SU-DHL-6 (cell line): ENCODE data around the gene TBL2.

Source experiments
- H2AFZ ChIP-seq: fragments of 200-600 bp; sonication (generic); 2 replicates; pipeline ENCODE4 v1.6.1; 2014; ENCODE audit warnings: low read depth, mild to moderate bottlenecking, moderate library complexity, mixed read lengths, antibody characterized with exemption, low read length; ENCODE audit not compliant: severe bottlenecking
- H3F3A ChIP-seq: fragments of 200-600 bp; shearing (Covaris generic); 2 replicates; pipeline ENCODE4 v1.6.0; 2016; ENCODE audit warnings: antibody characterized with exemption, mild to moderate bottlenecking; ENCODE audit not compliant: insufficient read depth
- H3K27ac ChIP-seq: fragments of 200-600 bp; sonication (generic); 2 replicates; pipeline ENCODE4 v1.5.1; 2016; ENCODE audit warnings: low read depth, mild to moderate bottlenecking, low read length, moderate library complexity, mixed read lengths
- H3K27me3 ChIP-seq: fragments of 200-600 bp; sonication (generic), shearing (Covaris generic); 2 replicates; pipeline ENCODE4 v1.6.0; 2014; ENCODE audit warnings: mild to moderate bottlenecking, low read length
- H3K36me3 ChIP-seq: fragments of 200-600 bp; sonication (generic); 2 replicates; pipeline ENCODE4 v1.6.1; 2014; ENCODE audit warnings: mild to moderate bottlenecking, low read length, mixed read lengths
- H3K4me2 ChIP-seq: fragments of 300-600, 200-600 bp; shearing (Covaris generic), sonication (generic); 2 replicates; pipeline ENCODE4 v1.6.0; 2014; ENCODE audit warnings: low read length, low read depth, mild to moderate bottlenecking; ENCODE audit not compliant: poor library complexity, severe bottlenecking
- H3K4me3 ChIP-seq: fragments of 200-600 bp; sonication (generic); 2 replicates; pipeline ENCODE4 v1.5.1; 2014; ENCODE audit warnings: antibody characterized with exemption, low read length, mild to moderate bottlenecking, mixed read lengths; ENCODE audit not compliant: insufficient read depth, poor library complexity, severe bottlenecking
- H3K79me2 ChIP-seq: fragments of 200-600 bp; sonication (generic); 2 replicates; pipeline ENCODE4 v1.6.1; 2014; ENCODE audit warnings: mild to moderate bottlenecking, low read length, moderate library complexity; ENCODE audit not compliant: insufficient read depth
- H3K9ac ChIP-seq: fragments of 200-600 bp; sonication (generic); 2 replicates; pipeline ENCODE4 v1.7.0; 2014; ENCODE audit warnings: mild to moderate bottlenecking, low read length
- H3K9me2 ChIP-seq: fragments of 200-600 bp; sonication (generic); replicated peaks from 2 replicates; pipeline ENCODE4 v1.6.1; 2014; ENCODE audit warnings: low read length; ENCODE audit not compliant: insufficient read depth
- H3K9me3 ChIP-seq: fragments of 200-600 bp; sonication (generic); 2 replicates; pipeline ENCODE4 v1.6.1; 2014; ENCODE audit warnings: low read length, mixed read lengths; ENCODE audit not compliant: insufficient read depth
- H4K20me1 ChIP-seq: fragments of 200-600 bp; sonication (generic); 2 replicates; pipeline ENCODE4 v1.6.1; 2014; ENCODE audit warnings: low read depth, mild to moderate bottlenecking, antibody characterized with exemption, low read length, moderate library complexity, mixed read lengths
- EZH2phosphoT487 ChIP-seq: fragments of 200-600 bp; sonication (generic), shearing (Covaris generic); conservative IDR thresholded peaks from 2 replicates; pipeline ENCODE4 v1.6.1; 2018; ENCODE audit warnings: mild to moderate bottlenecking, antibody characterized with exemption, low read length, moderate library complexity, mixed read lengths
- TF ChIP-seq, protein P1 (sequence below): fragments of 200-600 bp; sonication (generic); IDR thresholded peaks from one replicate; pipeline ENCODE4 v1.5.1; 2017; ENCODE audit warnings: antibody characterized with exemption, mild to moderate bottlenecking, low read length, moderate library complexity; ENCODE audit not compliant: insufficient read depth, poor library complexity, severe bottlenecking

TBL2 gene

DNA sequence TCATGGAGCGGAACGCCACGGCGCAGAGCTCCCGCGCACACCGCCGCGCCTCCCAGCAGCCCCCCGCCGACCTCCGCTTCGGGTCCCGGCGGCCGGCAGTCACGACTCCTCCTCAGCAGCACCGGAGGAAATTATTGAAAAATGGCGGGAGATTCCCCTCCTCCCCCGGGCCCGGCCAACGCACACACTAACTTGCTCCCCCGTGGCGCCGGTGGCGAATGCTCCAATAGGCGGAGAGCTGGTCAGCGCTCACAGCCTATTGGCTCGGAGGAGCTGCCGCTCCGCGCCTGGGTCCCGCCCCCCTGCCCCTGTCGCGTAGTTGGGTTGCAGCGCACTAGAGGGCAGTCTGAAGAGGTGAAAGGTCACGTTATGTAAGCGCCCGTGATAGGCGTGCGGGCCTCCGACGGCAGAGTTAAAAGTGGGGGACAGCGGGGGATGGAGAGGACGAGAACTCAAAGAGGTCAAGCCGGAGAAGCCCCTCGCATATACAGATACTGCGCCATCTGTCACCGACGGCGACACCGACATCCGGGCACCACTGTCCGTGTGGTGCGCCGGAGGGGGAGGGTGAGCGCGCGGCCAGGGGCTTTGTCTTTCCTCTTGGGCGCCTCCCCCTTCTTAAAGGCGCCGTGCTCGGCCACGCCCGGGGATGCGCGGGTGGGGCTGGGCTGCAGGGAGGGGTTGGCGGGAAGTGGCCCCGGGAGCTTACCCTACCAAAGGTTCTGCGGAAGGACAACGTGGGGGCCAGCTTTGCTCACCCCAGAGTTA lies 56.1 kb downstream of the TBL2 start, which contains the start of gene BAZ1B:
Gene BAZ1B (minus strand): TSS at position 189 of the 768 bp plus-strand sequence. CDS start 360 bp downstream, outside the sequence.
- peak within 1 kb of the TSS; percentile 72 for H3K4me3 ChIP-seq
- H4K20me1 ChIP-seq, result peaks cover 22% of the 10 kb centered on the region
- no peak for TF ChIP-seq EZH2phosphoT487
- TF ChIP-seq, protein P1, sequence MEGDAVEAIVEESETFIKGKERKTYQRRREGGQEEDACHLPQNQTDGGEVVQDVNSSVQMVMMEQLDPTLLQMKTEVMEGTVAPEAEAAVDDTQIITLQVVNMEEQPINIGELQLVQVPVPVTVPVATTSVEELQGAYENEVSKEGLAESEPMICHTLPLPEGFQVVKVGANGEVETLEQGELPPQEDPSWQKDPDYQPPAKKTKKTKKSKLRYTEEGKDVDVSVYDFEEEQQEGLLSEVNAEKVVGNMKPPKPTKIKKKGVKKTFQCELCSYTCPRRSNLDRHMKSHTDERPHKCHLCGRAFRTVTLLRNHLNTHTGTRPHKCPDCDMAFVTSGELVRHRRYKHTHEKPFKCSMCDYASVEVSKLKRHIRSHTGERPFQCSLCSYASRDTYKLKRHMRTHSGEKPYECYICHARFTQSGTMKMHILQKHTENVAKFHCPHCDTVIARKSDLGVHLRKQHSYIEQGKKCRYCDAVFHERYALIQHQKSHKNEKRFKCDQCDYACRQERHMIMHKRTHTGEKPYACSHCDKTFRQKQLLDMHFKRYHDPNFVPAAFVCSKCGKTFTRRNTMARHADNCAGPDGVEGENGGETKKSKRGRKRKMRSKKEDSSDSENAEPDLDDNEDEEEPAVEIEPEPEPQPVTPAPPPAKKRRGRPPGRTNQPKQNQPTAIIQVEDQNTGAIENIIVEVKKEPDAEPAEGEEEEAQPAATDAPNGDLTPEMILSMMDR, result no peak
- peak within 1 kb of the TSS; percentile 99 for H3K9ac ChIP-seq
- H3K79me2 ChIP-seq, result peaks cover 50% of the 10 kb centered on the region
- no peaks in the 10 kb centered on the region for H3K9me2 ChIP-seq
- H3K27me3 ChIP-seq, result no peaks in the 10 kb centered on the region
- peaks cover 19% of the 10 kb centered on the region for H3K36me3 ChIP-seq
- no peaks in the 10 kb centered on the region for H3K9me3 ChIP-seq
- H3K4me2 ChIP-seq, result peak within 1 kb of the TSS; percentile 92
- peaks cover 36% of the 10 kb centered on the region for H3F3A ChIP-seq
- peak within 1 kb of the TSS; percentile 81 for H3K27ac ChIP-seq
- peak within 1 kb of the TSS; percentile 29 for H2AFZ ChIP-seq

DNA sequence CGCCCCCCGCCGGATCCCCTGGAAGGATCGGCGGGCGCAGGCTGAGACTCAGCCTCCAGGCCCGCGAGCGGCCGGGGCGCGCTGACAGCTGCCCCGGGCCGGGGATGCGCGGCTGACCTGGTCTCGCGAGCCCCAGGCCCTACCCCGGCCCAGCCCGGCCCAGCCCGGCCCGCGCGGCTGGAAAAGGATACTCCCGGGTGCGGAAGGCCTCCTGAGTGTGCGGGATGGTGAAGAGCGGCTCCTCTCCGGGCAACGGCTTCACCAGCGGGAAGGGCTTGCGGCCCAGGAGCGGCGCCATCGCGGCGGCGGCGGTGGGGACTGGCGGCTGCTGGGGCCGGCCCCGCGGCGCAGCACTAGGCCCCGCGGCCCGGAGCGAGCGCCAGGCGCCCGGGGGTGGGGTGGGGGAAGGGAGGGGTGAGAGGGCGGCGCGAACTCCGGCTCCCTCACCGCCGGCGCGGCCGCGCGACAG lies 56.7 kb downstream of the TBL2 start:
- Histone ChIP-seq H3K79me2 (peaks cover 56% of the 10 kb centered on the region), H3K36me3 (peaks cover 22% of the 10 kb centered on the region), H3K27ac (peak overlapping the region; percentile 81), H2AFZ (no peak overlapping the region), H3K27me3 (no peaks in the 10 kb centered on the region), H3F3A (peaks cover 31% of the 10 kb centered on the region), H4K20me1 (peaks cover 22% of the 10 kb centered on the region), H3K4me2 (peak overlapping the region; percentile 92), H3K9me3 (no peaks in the 10 kb centered on the region), H3K9me2 (no peaks in the 10 kb centered on the region), H3K4me3 (peak overlapping the region; percentile 72), H3K9ac (peak overlapping the region; percentile 99)
- TF ChIP-seq, protein P1, result no peak
- TF ChIP-seq EZH2phosphoT487, result no peak

DNA sequence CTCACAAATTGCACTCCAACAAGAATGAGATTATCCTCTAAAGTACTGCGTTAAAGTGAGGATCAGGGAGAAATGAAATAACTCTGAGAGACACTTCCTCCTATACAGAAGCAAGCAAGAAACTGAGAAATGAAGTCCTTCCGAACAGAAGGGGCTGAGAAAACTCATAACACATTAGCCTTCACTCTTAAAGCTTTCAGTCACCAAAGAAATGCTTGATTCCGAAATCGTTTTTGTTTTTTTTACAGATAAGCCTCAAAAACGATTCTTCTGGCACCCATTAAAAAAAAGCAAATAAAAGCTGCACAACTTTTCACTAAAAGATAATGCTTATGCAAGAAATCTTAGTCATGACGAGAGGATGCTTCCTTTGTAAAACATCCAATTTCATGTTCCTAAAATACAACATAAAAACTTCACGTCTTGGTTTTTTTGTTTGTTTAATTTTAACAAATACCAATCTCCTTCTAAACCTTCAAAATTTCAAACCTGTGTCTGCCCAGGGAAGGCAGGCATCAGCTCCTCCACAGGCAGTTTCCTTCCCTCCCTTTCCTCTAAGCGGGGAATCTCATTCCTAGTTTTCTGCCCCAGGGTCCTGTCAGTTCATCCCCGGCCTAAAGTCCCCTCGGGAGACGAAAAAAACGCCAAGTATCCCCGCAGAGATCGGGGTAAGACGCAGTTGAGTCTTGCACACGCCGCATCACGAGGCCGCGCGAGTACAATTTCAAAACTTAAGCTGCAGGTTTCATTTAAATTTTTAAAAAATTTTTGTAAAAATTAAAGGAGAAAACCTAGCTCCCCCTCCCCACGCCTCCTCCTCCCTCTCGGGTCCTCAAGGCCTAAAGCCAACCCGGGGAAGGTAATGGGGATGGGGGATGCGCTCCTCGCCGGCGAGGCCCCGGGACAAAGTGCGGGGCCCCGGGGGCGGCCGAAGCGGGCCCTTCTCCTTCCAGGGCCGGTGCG lies 57.4 kb downstream of the TBL2 start:
- Histone ChIP-seq H3K9me2 (no peaks in the 10 kb centered on the region), H3K4me2 (peak overlapping the region; percentile 92), H3K27ac (peak overlapping the region; percentile 81), H3K9ac (peak overlapping the region; percentile 99), H3K9me3 (no peaks in the 10 kb centered on the region), H3K36me3 (peaks cover 26% of the 10 kb centered on the region), H3K79me2 (peaks cover 63% of the 10 kb centered on the region), H3F3A (peaks cover 26% of the 10 kb centered on the region), H2AFZ (no peak overlapping the region), H4K20me1 (peaks cover 22% of the 10 kb centered on the region), H3K27me3 (no peaks in the 10 kb centered on the region), H3K4me3 (peak overlapping the region; percentile 72)
- no peak for TF ChIP-seq EZH2phosphoT487
- TF ChIP-seq, protein P1, result no peak
